Vagina (tissue), 2 donors: Measurements from ENCODE around the gene TMED10.

ENCODE experiments used
- POLR2A ChIP-seq, 2 donors: fragments of 450-650 bp; IDR thresholded peaks; one replicate each; pipeline ENCODE4 v1.6.1; 2017; ENCODE audit warnings: antibody characterized with exemption in 2 of 2, mild to moderate bottlenecking in 2 of 2, moderate library complexity in 2 of 2
- POLR2AphosphoS5 ChIP-seq, 2 donors: sonication (generic); formaldehyde crosslinking; IDR thresholded peaks; one replicate each; pipeline ENCODE4 v1.9.0; 2017; ENCODE audit warnings: antibody characterized with exemption in 2 of 2, mild to moderate bottlenecking in 2 of 2, low read depth in 1 of 2; ENCODE audit not compliant: insufficient read depth in 1 of 2
- TF ChIP-seq, protein P1 (sequence below), 3 experiments: fragments of 450-650 bp in 2 of 3; fragments of 200-600 bp in 1 of 3; sonication (generic) in 1 of 3; IDR thresholded peaks; one replicate each; pipeline ENCODE4 v1.5.1; 2017 to 2019; ENCODE audit warnings: antibody characterized with exemption in 3 of 3, mild to moderate bottlenecking in 2 of 3, moderate library complexity in 2 of 3

DNA sequence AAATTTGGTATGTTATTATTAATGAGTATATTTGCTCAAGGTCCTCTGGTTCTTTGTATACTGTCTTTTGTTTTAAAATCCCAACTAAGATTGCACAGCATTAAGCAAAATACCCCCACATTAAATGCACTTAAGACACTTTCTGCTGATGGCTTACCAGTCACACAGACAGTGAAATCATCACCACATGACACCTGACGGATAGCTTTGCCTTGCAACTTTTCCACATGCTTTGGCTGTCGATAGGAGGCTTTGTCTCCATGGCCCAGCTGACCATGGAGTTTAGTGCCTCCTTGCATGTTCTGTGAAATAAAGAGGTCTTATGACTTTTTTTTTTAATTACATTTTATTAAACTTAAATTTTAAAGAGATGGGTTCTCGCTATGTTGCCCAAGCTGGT, 69.2 kb downstream of the TMED10 start:
- TF ChIP-seq, protein P1, sequence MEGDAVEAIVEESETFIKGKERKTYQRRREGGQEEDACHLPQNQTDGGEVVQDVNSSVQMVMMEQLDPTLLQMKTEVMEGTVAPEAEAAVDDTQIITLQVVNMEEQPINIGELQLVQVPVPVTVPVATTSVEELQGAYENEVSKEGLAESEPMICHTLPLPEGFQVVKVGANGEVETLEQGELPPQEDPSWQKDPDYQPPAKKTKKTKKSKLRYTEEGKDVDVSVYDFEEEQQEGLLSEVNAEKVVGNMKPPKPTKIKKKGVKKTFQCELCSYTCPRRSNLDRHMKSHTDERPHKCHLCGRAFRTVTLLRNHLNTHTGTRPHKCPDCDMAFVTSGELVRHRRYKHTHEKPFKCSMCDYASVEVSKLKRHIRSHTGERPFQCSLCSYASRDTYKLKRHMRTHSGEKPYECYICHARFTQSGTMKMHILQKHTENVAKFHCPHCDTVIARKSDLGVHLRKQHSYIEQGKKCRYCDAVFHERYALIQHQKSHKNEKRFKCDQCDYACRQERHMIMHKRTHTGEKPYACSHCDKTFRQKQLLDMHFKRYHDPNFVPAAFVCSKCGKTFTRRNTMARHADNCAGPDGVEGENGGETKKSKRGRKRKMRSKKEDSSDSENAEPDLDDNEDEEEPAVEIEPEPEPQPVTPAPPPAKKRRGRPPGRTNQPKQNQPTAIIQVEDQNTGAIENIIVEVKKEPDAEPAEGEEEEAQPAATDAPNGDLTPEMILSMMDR (IDR thresholded peaks at IDR 0.05), result no peak
- TF ChIP-seq POLR2AphosphoS5 (IDR thresholded peaks at IDR 0.05; ENCODE audit: insufficient read depth in 1 of 2, low read depth in 1 of 2), result no peak
- TF ChIP-seq POLR2A (IDR thresholded peaks at IDR 0.05), result no peak
